ENCODE data around the gene GPT2.

- TF ChIP-seq POLR2AphosphoS5 (IDR thresholded peaks at IDR 0.05) (no peak), CTCF (IDR thresholded peaks at IDR 0.05) (peak; percentile 43 to 65), EP300 (IDR thresholded peaks at IDR 0.05) (no peak), POLR2A (IDR thresholded peaks at IDR 0.05) (no peak)
Measured at GRCh38 chr16:46908540-46909372, 24.6 kb downstream of the GPT2 start.
